NB4 (cell line): Measurements from ENCODE around the gene SPIRE2.

Experiments
- CTCF ChIP-seq: IDR thresholded peaks from one replicate; pipeline ENCODE4 v1.5.1; 2012; ENCODE audit warnings: low read depth, low read length
- POLR2A ChIP-seq: IDR thresholded peaks from 2 replicates; pipeline ENCODE4 v1.6.1; 2011; ENCODE audit warnings: mild to moderate bottlenecking; ENCODE audit not compliant: insufficient read length; ENCODE audit errors: extremely low read depth

- TF ChIP-seq POLR2A (no peak), CTCF (no peak)
These were observed 32.2 kb upstream of the SPIRE2 start for GRCh38 chr16:89796104-89796503.
